HEK293T (cell line): ENCODE data around the gene NAALADL2.

Source experiments
- CTCF ChIA-PET: fragments of 350-600 bp; formaldehyde crosslinking; extraction: SDS; loops from one replicate; lab custom pipeline; 2021; ENCODE audit warnings: antibody characterized with exemption, inconsistent platforms; lab: Yijun Ruan, JAX
- POLR2A ChIA-PET: fragments of 350-600 bp; formaldehyde crosslinking; extraction: SDS; loops from one replicate; lab custom pipeline; 2020; ENCODE audit warnings: antibody characterized with exemption, inconsistent platforms; lab: Yijun Ruan, JAX
- DNase-seq: peaks from one replicate; pipeline ENCODE4 v3.0.0; 2012; ENCODE audit warnings: mixed read lengths; ENCODE audit errors: extremely low spot score
- ARNT ChIP-seq: fragments of 450-650 bp; IDR thresholded peaks from 2 replicates; pipeline ENCODE4 v1.6.1; 2017; ENCODE audit warnings: mild to moderate bottlenecking
- BHLHE40 ChIP-seq: fragments of 450-650 bp; IDR thresholded peaks from 2 replicates; pipeline ENCODE4 v1.6.1; 2016; ENCODE audit warnings: mild to moderate bottlenecking, moderate library complexity, borderline replicate concordance
- CTBP1 ChIP-seq: fragments of 450-650 bp; IDR thresholded peaks from 2 replicates; pipeline ENCODE4 v1.6.1; 2016; ENCODE audit warnings: borderline replicate concordance
- ELF4 ChIP-seq: fragments of 450-650 bp; IDR thresholded peaks from 2 replicates; pipeline ENCODE4 v1.6.1; 2017; ENCODE audit warnings: antibody characterized with exemption
- FOXA1 ChIP-seq: fragments of 450-650 bp; IDR thresholded peaks from 2 replicates; pipeline ENCODE4 v1.6.1; 2016; ENCODE audit warnings: mild to moderate bottlenecking
- FOXK2 ChIP-seq: fragments of 450-650 bp; IDR thresholded peaks from 2 replicates; pipeline ENCODE4 v1.6.1; 2016; ENCODE audit warnings: mild to moderate bottlenecking
- FOXM1 ChIP-seq: fragments of 450-650 bp; IDR thresholded peaks from 2 replicates; pipeline ENCODE4 v1.6.1; 2017; ENCODE audit warnings: mild to moderate bottlenecking, borderline replicate concordance
- HDGF ChIP-seq: fragments of 450-650 bp; IDR thresholded peaks from 2 replicates; pipeline ENCODE4 v1.6.1; 2017; ENCODE audit warnings: antibody characterized with exemption, borderline replicate concordance
- L3MBTL2 ChIP-seq: fragments of 450-650 bp; conservative IDR thresholded peaks from 2 replicates; pipeline ENCODE4 v1.6.1; 2016; ENCODE audit warnings: mild to moderate bottlenecking
- LEF1 ChIP-seq: fragments of 450-650 bp; IDR thresholded peaks from 2 replicates; pipeline ENCODE4 v1.6.1; 2017; ENCODE audit warnings: mild to moderate bottlenecking, borderline replicate concordance
- NFRKB ChIP-seq: fragments of 450-650 bp; IDR thresholded peaks from 2 replicates; pipeline ENCODE4 v1.6.1; 2016; ENCODE audit warnings: mild to moderate bottlenecking, moderate library complexity
- SP1 ChIP-seq: fragments of 450-650 bp; IDR thresholded peaks from 2 replicates; pipeline ENCODE4 v1.6.1; 2017
- SUZ12 ChIP-seq: fragments of 450-650 bp; IDR thresholded peaks from 2 replicates; pipeline ENCODE4 v1.6.1; 2016; ENCODE audit warnings: mild to moderate bottlenecking
- TARDBP ChIP-seq: fragments of 450-650 bp; IDR thresholded peaks from 2 replicates; pipeline ENCODE4 v1.6.1; 2016
- ZNF384 ChIP-seq: fragments of 450-650 bp; IDR thresholded peaks from 2 replicates; pipeline ENCODE4 v1.6.1; 2016
- TF ChIP-seq, protein P1 (sequence below): fragments of 450-650 bp; IDR thresholded peaks from 2 replicates; pipeline ENCODE4 v1.6.1; 2016

NAALADL2 gene

DNA sequence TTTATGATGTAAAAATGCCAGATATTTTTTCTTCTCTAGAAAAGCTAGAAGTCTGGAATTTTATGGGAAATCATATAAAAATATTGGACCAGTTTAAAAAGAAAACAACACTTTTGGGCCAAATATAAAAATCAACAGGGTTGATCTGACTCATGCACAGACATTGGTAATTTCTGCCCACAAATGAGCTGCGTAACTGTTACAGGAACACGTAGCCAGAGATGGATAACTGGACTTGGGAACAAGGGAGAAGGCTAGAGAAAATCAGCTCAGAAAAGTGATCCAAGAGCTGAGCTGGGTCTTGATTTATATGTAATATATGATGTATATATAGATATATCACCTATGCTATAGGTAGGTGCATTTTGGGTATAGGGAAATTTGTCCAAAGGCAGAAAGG is 36.8 kb upstream of the NAALADL2 start:
- ChIA-PET CTCF (no interaction called here), POLR2A (no interaction called here)
- no peak for DNase-seq
- TF ChIP-seq HDGF (no peak), ARNT (no peak), ZNF384 (no peak), ELF4 (no peak), TARDBP (no peak), SUZ12 (no peak), L3MBTL2 (no peak), CTBP1 (no peak), FOXK2 (no peak), FOXA1 (no peak)

DNA sequence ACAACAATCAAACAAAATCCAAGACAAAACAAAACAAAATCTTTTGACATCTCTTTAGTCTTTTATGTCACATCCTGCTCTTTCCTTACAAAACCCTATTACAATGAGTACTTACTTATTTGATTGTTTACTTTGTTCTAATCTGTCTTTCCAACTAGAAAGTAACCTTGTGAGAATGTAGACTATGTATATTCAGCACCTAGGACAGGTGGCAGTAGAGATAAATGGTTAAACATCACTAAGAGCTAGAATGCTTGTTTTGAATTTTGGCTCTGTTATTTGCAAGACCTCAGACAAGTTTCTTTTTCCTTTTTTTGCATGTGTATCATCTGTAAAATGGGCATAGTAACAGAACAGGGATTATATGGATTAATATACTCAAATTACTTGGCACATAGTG is 33.1 kb upstream of the NAALADL2 start:
- no peak for DNase-seq
- POLR2A ChIA-PET, result no interaction called here
- CTCF ChIA-PET, result no interaction called here
- TF ChIP-seq FOXA1 (no peak), ELF4 (no peak), SP1 (no peak), FOXK2 (no peak), HDGF (no peak), TARDBP (no peak), L3MBTL2 (no peak), FOXM1 (no peak), ZNF384 (no peak), BHLHE40 (no peak)
- TF ChIP-seq, protein P1, sequence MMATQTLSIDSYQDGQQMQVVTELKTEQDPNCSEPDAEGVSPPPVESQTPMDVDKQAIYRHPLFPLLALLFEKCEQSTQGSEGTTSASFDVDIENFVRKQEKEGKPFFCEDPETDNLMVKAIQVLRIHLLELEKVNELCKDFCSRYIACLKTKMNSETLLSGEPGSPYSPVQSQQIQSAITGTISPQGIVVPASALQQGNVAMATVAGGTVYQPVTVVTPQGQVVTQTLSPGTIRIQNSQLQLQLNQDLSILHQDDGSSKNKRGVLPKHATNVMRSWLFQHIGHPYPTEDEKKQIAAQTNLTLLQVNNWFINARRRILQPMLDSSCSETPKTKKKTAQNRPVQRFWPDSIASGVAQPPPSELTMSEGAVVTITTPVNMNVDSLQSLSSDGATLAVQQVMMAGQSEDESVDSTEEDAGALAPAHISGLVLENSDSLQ, result no peak

DNA sequence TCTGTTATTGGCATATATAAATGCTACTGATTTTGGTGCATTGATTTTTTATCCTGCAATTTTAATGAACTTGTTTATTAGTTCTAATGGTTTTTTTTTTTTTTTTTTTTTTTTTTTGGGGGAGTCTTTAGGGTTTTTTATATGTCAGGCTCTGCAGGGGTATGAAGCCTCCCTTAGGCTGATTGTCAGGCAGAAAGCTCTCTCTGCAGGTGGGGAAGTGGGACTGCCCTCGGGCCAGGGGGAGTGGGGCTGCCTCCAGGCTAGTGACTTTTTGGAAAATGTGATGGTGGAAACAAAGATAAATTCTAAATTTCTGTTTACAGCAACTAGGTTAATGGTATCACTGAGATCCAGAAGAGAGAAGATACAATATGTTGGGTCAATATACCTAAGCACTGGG is 14.4 kb upstream of the NAALADL2 start:
- no peak for DNase-seq
- ChIA-PET CTCF (no interaction called here), POLR2A (no interaction called here)
- TF ChIP-seq ZNF384 (no peak), LEF1 (no peak), FOXM1 (no peak)

DNA sequence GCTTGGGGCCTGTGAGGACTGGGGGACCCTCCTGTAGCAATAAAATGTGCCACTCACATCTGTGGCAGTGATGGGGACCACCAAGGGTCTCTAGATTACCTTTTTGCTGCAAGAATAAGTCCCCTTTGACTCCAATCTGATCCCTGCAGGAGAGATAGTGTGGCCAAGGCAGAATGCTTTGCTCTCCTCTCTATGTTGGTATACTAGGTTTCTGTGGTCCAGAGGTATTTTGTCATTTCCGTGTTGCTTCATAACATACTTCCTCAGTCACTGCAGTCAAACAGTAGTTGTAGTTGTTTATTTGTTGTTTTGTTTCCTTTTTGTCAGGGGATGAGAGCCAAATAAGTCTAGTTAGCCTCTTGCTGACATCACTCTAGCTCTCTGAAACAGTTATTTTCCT is 13.1 kb upstream of the NAALADL2 start:
- CTCF ChIA-PET, result no interaction called here
- POLR2A ChIA-PET, result no interaction called here
- no peak for DNase-seq
- TF ChIP-seq SP1, result no peak
- no peak for TF ChIP-seq FOXA1
- TF ChIP-seq ZNF384, result no peak
- TF ChIP-seq HDGF, result no peak
- no peak for TF ChIP-seq FOXM1
- TF ChIP-seq SUZ12, result no peak
- TF ChIP-seq BHLHE40, result no peak
- TF ChIP-seq FOXK2, result no peak

DNA sequence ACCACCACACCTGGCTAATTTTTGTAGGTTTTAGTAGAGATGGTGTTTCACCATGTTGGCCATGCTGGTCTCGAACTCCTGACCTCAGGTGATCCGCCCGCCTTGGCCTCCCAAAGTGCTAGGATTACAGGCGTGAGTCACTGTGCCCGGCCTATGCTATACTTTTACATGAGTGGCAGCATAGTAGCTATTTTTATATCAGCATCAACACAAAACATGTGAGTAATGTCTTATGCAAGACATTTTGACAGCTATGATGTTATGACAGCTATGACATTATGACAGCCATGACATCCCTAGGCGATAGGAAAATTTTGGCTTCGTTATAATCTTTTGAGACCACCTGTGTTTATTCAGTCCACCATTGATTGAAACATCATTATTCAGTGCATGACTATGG is 4.1 kb upstream of the NAALADL2 start:
- CTCF ChIA-PET, result no interaction called here
- POLR2A ChIA-PET, result no interaction called here
- DNase-seq, result no peak
- TF ChIP-seq NFRKB (no peak), FOXM1 (no peak), ELF4 (no peak), ARNT (no peak), BHLHE40 (no peak), SP1 (no peak), TARDBP (no peak), FOXA1 (no peak), ZNF384 (no peak), L3MBTL2 (no peak), CTBP1 (no peak), SUZ12 (no peak), LEF1 (no peak), FOXK2 (no peak), HDGF (no peak)
- TF ChIP-seq, protein P1, result no peak

DNA sequence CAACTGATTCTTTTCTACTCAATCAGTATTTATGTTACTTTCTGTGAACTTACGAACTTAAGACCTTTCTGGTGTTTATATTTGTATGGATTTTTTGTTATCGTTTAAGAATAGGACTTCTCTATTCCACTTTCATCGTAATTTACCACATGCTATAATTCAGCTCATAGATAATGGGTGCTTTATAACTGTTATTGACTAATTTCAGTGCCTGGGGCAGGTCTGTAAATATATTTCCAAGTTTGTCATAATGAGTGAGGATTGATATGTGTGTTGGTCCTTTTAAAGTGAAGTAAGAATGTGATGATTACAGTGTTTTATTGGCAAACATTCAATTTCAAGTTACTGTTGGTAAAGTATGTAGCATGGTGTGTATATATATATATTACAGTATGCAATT is 1.8 kb upstream of the NAALADL2 start:
- POLR2A ChIA-PET, result no interaction called here
- no peak for TF ChIP-seq BHLHE40
- TF ChIP-seq FOXK2, result no peak
- TF ChIP-seq ZNF384, result no peak
- no peak for TF ChIP-seq FOXM1
- TF ChIP-seq TARDBP, result no peak
- TF ChIP-seq LEF1, result no peak
- no peak for TF ChIP-seq ELF4
- TF ChIP-seq ARNT, result no peak
- TF ChIP-seq, protein P1, result no peak
- no peak for TF ChIP-seq NFRKB
- no peak for TF ChIP-seq HDGF
- no peak for TF ChIP-seq SP1
- TF ChIP-seq CTBP1, result no peak
- no peak for TF ChIP-seq FOXA1
- no peak for TF ChIP-seq SUZ12
- TF ChIP-seq L3MBTL2, result no peak
- CTCF ChIA-PET, result no interaction called here
- no peak for DNase-seq

DNA sequence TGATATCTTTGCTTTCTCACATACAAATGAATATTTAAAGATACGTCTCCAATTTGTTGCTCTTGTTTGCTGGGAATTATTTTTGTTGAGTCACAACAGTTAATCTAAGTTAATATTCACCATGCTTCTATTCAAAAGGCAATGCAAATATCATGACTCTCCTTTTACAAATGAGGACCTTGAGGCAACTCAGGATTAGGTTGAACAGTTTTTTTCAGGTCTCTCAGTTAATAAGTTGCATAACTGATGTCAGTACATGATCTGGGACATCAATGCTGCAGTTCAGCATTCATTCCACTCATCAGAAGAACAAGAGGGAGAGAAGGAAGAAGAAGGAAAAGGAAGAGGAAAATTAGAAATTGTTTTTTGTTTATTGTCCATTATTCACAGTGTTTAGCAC is 781 bp upstream of the NAALADL2 start:
- CTCF ChIA-PET, result no interaction called here
- TF ChIP-seq FOXK2 (no peak), SUZ12 (no peak), CTBP1 (no peak), LEF1 (no peak), ZNF384 (no peak), FOXM1 (no peak), L3MBTL2 (no peak), FOXA1 (no peak), ELF4 (no peak), SP1 (no peak), TARDBP (no peak), NFRKB (no peak), ARNT (no peak), BHLHE40 (no peak), HDGF (no peak)
- TF ChIP-seq, protein P1, result no peak
- POLR2A ChIA-PET, result no interaction called here
- no peak for DNase-seq
